Ectodermal cell (in vitro differentiated cells): ENCODE results near the gene SLC23A2.

ENCODE experiments used
- H3K27ac ChIP-seq: 2 replicates; pipeline ENCODE4 v1.7.0; 2013; ENCODE audit warnings: mild to moderate bottlenecking, low read depth, low read length; ENCODE audit not compliant: insufficient read depth, poor library complexity, severe bottlenecking
- H3K27me3 ChIP-seq: 2 replicates; pipeline ENCODE4 v1.7.0; 2013; ENCODE audit warnings: mild to moderate bottlenecking, low read length; ENCODE audit not compliant: insufficient read depth, control insufficient read depth, poor library complexity, severe bottlenecking
- H3K36me3 ChIP-seq: one replicate; pipeline ENCODE4 v1.7.0; 2013; ENCODE audit warnings: low read length; ENCODE audit not compliant: control insufficient read depth, insufficient read depth
- H3K4me1 ChIP-seq: one replicate; pipeline ENCODE4 v1.7.0; 2013; ENCODE audit warnings: low read length; ENCODE audit not compliant: control insufficient read depth, insufficient read depth
- H3K4me3 ChIP-seq: 2 replicates; pipeline ENCODE4 v1.7.0; 2013; ENCODE audit warnings: low read depth, low read length, control low read depth; ENCODE audit not compliant: insufficient read depth
- H3K9me3 ChIP-seq: 2 replicates; pipeline ENCODE4 v1.7.0; 2013; ENCODE audit warnings: mild to moderate bottlenecking, low read length, moderate library complexity; ENCODE audit not compliant: control insufficient read depth
- WGBS, 2 experiments: methylation state at CpG; one replicate each; pipeline ENCODE4 v1.1.7; 2013; ENCODE audit warnings: missing lambda C conversion rate in 2 of 2; 5-methylcytosine and 5-hydroxymethylcytosine counted together

The SLC23A2 gene

DNA sequence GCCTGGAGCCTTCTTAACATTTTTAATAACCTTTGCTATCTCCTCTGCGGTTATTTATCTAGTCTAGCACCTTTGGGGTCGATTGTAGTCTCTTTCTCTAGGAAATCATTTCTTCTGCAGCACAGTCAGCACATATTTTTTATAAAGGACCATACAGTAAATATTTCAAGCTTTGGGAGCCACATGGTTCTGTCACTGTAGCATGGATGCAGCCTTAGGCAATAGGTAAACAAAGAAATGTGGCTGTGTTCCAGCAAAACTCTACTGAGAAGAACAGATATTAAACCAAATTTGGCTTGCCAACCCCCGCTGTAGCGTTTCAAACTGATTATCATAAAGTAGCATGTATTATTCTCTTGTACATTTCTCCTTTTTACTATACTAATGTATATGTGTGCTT lies 95.7 kb downstream of the SLC23A2 start:
- no peak overlapping the region for H3K27ac ChIP-seq
- H3K9me3 ChIP-seq = no peaks in the 10 kb centered on the region
- no peaks in the 10 kb centered on the region for H3K27me3 ChIP-seq
- 93 to 96% methylated on average over 4 of the region's 4 CpGs for WGBS, 2 experiments
- H3K4me1 ChIP-seq = no peaks in the 10 kb centered on the region
- H3K4me3 ChIP-seq = no peak overlapping the region
- no peaks in the 10 kb centered on the region for H3K36me3 ChIP-seq

GRCh38 chr20:4905195-4905594 lies 96.1 kb downstream of the SLC23A2 start:
- WGBS, 2 experiments = 91 to 95% methylated on average over 4 of the region's 4 CpGs
- Histone ChIP-seq H3K4me3 (no peak overlapping the region), H3K4me1 (no peaks in the 10 kb centered on the region), H3K27me3 (no peaks in the 10 kb centered on the region), H3K9me3 (no peaks in the 10 kb centered on the region), H3K27ac (no peak overlapping the region), H3K36me3 (no peaks in the 10 kb centered on the region)

- no peaks in the 10 kb centered on the region for H3K9me3 ChIP-seq
- H3K27ac ChIP-seq = no peak overlapping the region
- no peaks in the 10 kb centered on the region for H3K36me3 ChIP-seq
- no peaks in the 10 kb centered on the region for H3K4me1 ChIP-seq
- WGBS, 2 experiments = 96% methylated on average over 4 of the region's 4 CpGs
- H3K27me3 ChIP-seq = no peaks in the 10 kb centered on the region
- H3K4me3 ChIP-seq = no peak overlapping the region
Measured at GRCh38 chr20:4904127-4904860, 97.0 kb downstream of the SLC23A2 start.

DNA sequence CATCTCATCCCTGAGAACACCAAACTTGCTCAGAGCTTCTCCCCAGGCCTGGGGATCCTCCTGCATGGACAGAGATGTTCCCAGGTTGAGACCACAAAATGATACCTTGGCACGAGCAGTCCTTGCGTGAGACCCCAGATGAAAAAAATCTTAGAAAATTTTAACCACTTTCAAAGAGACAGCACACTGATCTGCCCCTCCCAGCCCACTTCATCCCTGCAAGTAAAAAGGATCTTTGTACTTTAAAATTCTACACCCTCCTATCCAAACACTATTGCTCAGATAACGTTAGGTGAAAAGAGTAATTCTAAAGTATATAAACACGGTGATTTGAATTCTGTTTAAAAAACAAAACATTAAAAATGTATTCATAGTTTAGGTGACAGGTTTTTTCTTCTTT lies 98.5 kb downstream of the SLC23A2 start:
- Histone ChIP-seq H3K36me3 (no peaks in the 10 kb centered on the region), H3K4me1 (no peaks in the 10 kb centered on the region), H3K27ac (no peak overlapping the region), H3K27me3 (no peaks in the 10 kb centered on the region), H3K4me3 (no peak overlapping the region), H3K9me3 (no peaks in the 10 kb centered on the region)
- 95 to 98% methylated on average over 2 of the region's 4 CpGs for WGBS, 2 experiments

DNA sequence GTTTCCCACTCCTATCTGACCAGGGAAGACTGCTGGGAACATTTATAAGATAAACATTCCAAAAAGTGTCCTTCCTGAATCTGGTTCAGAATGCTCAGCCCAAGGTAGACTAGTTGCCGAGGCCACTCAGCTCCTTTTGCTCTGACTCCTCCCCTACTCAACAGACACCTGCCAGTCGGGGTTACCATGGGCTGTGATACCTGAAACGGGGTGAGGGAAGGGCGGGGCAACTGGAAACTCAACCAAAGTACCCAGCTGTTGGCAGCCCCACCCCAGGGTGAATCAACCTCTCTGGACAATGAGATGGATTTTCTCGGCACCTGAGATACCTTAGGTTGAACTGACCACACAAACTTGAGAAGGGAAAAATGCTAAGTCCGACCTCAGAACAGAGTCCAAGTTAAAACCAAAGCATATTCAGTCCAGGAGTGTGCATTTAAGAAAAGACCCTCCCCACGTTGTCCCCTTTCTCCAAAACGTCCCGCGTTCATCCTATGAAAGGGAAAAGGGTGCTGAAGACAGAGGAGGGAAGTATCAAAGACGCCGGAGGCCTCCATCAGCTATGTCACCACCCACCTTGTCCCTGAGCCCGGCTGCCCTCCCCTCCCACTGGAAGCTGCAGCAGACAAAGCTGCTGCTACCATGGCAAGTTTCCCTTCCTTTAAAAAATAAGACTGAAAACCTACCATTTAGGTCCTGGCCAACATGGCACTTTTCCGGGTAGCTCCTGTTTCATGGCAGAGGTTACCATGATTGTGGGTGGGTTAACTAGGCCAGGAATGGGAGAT lies 100.1 kb downstream of the SLC23A2 start:
- no peak overlapping the region for H3K27ac ChIP-seq
- H3K4me1 ChIP-seq = peaks cover 6% of the 10 kb centered on the region
- H3K4me3 ChIP-seq = no peak overlapping the region
- 87 to 89% methylated on average over 13 to 14 of the region's 14 CpGs for WGBS, 2 experiments
- H3K27me3 ChIP-seq = no peaks in the 10 kb centered on the region
- no peaks in the 10 kb centered on the region for H3K9me3 ChIP-seq
- no peaks in the 10 kb centered on the region for H3K36me3 ChIP-seq

GRCh38 chr20:4898282-4899244 lies 102.7 kb downstream of the SLC23A2 start:
- 88 to 91% methylated on average over 14 of the region's 14 CpGs for WGBS, 2 experiments
- Histone ChIP-seq H3K9me3 (no peaks in the 10 kb centered on the region), H3K4me1 (peaks cover 20% of the 10 kb centered on the region), H3K27ac (no peak overlapping the region), H3K4me3 (no peak overlapping the region), H3K36me3 (no peaks in the 10 kb centered on the region), H3K27me3 (no peaks in the 10 kb centered on the region)

- H3K4me1 ChIP-seq = peaks cover 20% of the 10 kb centered on the region
- no peaks in the 10 kb centered on the region for H3K36me3 ChIP-seq
- no peak overlapping the region for H3K4me3 ChIP-seq
- H3K27ac ChIP-seq = no peak overlapping the region
- no peaks in the 10 kb centered on the region for H3K9me3 ChIP-seq
- no peaks in the 10 kb centered on the region for H3K27me3 ChIP-seq
- WGBS, 2 experiments = 91 to 97% methylated on average over 4 of the region's 4 CpGs
Measured at GRCh38 chr20:4897600-4897999, 103.7 kb downstream of the SLC23A2 start.

- 79 to 81% methylated on average over 9 of the region's 9 CpGs for WGBS, 2 experiments
- no peak overlapping the region for H3K4me3 ChIP-seq
- no peaks in the 10 kb centered on the region for H3K36me3 ChIP-seq
- peaks cover 20% of the 10 kb centered on the region for H3K4me1 ChIP-seq
- H3K9me3 ChIP-seq = no peaks in the 10 kb centered on the region
- H3K27me3 ChIP-seq = no peaks in the 10 kb centered on the region
- peak overlapping the region; percentile 9 for H3K27ac ChIP-seq
Measured at GRCh38 chr20:4896971-4897497, 104.3 kb downstream of the SLC23A2 start.

GRCh38 chr20:4896119-4896702 lies 105.1 kb downstream of the SLC23A2 start:
- Histone ChIP-seq H3K27ac (no peak overlapping the region), H3K27me3 (no peaks in the 10 kb centered on the region), H3K4me3 (no peak overlapping the region), H3K9me3 (no peaks in the 10 kb centered on the region), H3K4me1 (peaks cover 20% of the 10 kb centered on the region), H3K36me3 (no peaks in the 10 kb centered on the region)
- 80 to 82% methylated on average over 16 of the region's 16 CpGs for WGBS, 2 experiments
